Cardiac fibroblast (primary cell): ENCODE data around the gene ZNF804A.
A peak's percentile ranks its signal among the peaks of the same experiment; 100 is the strongest.

Experiments
- DNase-seq, 2 donors: peaks; one replicate each; pipeline versions ENCODE4 v3.0.0 to v3.0.0-alpha.2; 2010; ENCODE audit warnings: low read depth in 2 of 2
- H3K4me3 ChIP-seq, 2 donors: replicated peaks in 1 of 2; 1 replicate in 1 of 2; 2 replicates in 1 of 2; pipeline ENCODE4 v1.5.1; 2011; ENCODE audit warnings: low read depth in 2 of 2, low read length in 2 of 2, mild to moderate bottlenecking in 2 of 2, moderate library complexity in 1 of 2
- CTCF ChIP-seq: IDR thresholded peaks from one replicate; pipeline ENCODE4 v1.5.1; 2011; ENCODE audit warnings: low read depth, mild to moderate bottlenecking, low read length, inconsistent platforms

The ZNF804A gene

GRCh38 chr2:184598316-184599053, at the start of gene ZNF804A:
TSS of gene ZNF804A (plus strand) at chr2:184598529. CDS start at chr2:184598960, 431 bp downstream.
- H3K4me3 ChIP-seq = peak within 1 kb of the TSS; percentile 61 to 62
- peak; percentile 45 to 49 for DNase-seq
- TF ChIP-seq CTCF = no peak

- no peak for TF ChIP-seq CTCF
- no peak for DNase-seq
- H3K4me3 ChIP-seq = no peak overlapping the region
Observed at GRCh38 chr2:184549153-184549552, 49.2 kb upstream of the ZNF804A start.

GRCh38 chr2:184551626-184552025, 46.7 kb upstream of the ZNF804A start:
- no peak overlapping the region for H3K4me3 ChIP-seq
- TF ChIP-seq CTCF = no peak
- no peak for DNase-seq

- DNase-seq = no peak
- no peak for TF ChIP-seq CTCF
- no peak overlapping the region for H3K4me3 ChIP-seq
Observed at GRCh38 chr2:184554736-184555135, 43.6 kb upstream of the ZNF804A start.

GRCh38 chr2:184555352-184555751, 43.0 kb upstream of the ZNF804A start:
- DNase-seq = no peak
- TF ChIP-seq CTCF = no peak
- no peak overlapping the region for H3K4me3 ChIP-seq

- no peak for TF ChIP-seq CTCF
- no peak overlapping the region for H3K4me3 ChIP-seq
- no peak for DNase-seq
Observed at GRCh38 chr2:184556639-184557038, 41.7 kb upstream of the ZNF804A start.
